Endothelial cell of umbilical vein (primary cell): Measurements from ENCODE around the gene KIFC1. TPM values are rescaled to one million over a fixed set of nuclear protein-coding genes. Genes with fewer than 3 reads are reported as not detected.

Experiments
- BruUV-seq: library from RNA; stranded (reverse); fragments of 400-500 nt; replicated peaks from 2 replicates; lab custom pipeline; 2021; lab: Mats Ljungman, UMichigan
- CTCF ChIA-PET: fragments of 300-600, 350-600 bp; sonication (Branson Sonifier 250); formaldehyde crosslinking; loops from one replicate; lab custom pipeline; 2021; ENCODE audit warnings: antibody characterized with exemption, inconsistent platforms; lab: Charles Lee
- POLR2A ChIA-PET: fragments of 300-600, 350-600 bp; sonication (Branson Sonifier 250); formaldehyde crosslinking; loops from one replicate; lab custom pipeline; 2021; ENCODE audit warnings: antibody characterized with exemption, inconsistent platforms; lab: Charles Lee
- DNase-seq: peaks from one replicate; pipeline ENCODE4 v3.0.0-alpha.2; 2011; ENCODE audit warnings: low read depth, low spot score
- FAIRE-seq: peaks from 2 replicates; lab custom pipeline; 2011; peaks lifted over from hg19 to GRCh38; lab: Jason Lieb, UNC
- H2AFZ ChIP-seq: 2 replicates; pipeline ENCODE4 v1.6.0; 2012; ENCODE audit warnings: low read depth, low read length, control low read depth, inconsistent platforms
- H3K27ac ChIP-seq: 2 replicates; pipeline ENCODE4 v1.5.1; 2011; ENCODE audit warnings: low read depth, mild to moderate bottlenecking, control low read depth, low read length, moderate library complexity; ENCODE audit not compliant: insufficient read depth
- H3K27me3 ChIP-seq, 2 experiments: 2 replicates each; pipeline versions ENCODE4 v1.6.0 to v1.6.1; 2011; ENCODE audit warnings: low read length in 2 of 2, mixed read lengths in 1 of 2; ENCODE audit not compliant: control insufficient read depth in 2 of 2, insufficient read depth in 2 of 2
- H3K36me3 ChIP-seq, 2 experiments: 2 replicates in 1 of 2; 3 replicates in 1 of 2; pipeline ENCODE4 v1.5.1; 2011; ENCODE audit warnings: low read length in 2 of 2, mild to moderate bottlenecking in 1 of 2, moderate library complexity in 1 of 2; ENCODE audit not compliant: control insufficient read depth in 2 of 2, insufficient read depth in 2 of 2; ENCODE audit errors: extremely low read depth in 1 of 2
- H3K4me1 ChIP-seq: 3 replicates; pipeline ENCODE4 v1.5.1; 2011; ENCODE audit warnings: mild to moderate bottlenecking, low read length; ENCODE audit not compliant: control insufficient read depth, insufficient read depth; ENCODE audit errors: extremely low read depth
- H3K4me2 ChIP-seq: 2 replicates; pipeline ENCODE4 v1.6.1; 2011; ENCODE audit warnings: low read length, control low read depth, mixed read lengths; ENCODE audit not compliant: insufficient read depth
- H3K4me3 ChIP-seq, 3 experiments: fragments of 200-600 bp in 1 of 3; sonication (generic), shearing (Covaris generic) in 1 of 3; replicated peaks in 1 of 3; 2 replicates each; pipeline ENCODE4 v1.5.1; 2011 to 2016; ENCODE audit warnings: control low read depth in 3 of 3, low read length in 3 of 3, mild to moderate bottlenecking in 2 of 3, inconsistent platforms in 1 of 3, low read depth in 1 of 3, moderate library complexity in 1 of 3; ENCODE audit not compliant: insufficient read depth in 1 of 3
- H3K79me2 ChIP-seq: 2 replicates; pipeline ENCODE4 v1.6.0; 2012; ENCODE audit warnings: low read length, inconsistent platforms; ENCODE audit not compliant: control insufficient read depth, insufficient read depth
- H3K9ac ChIP-seq: replicated peaks from 2 replicates; pipeline ENCODE3; 2011; ENCODE audit warnings: low read length, control low read depth; ENCODE audit not compliant: insufficient read depth; ENCODE audit errors: extremely low read depth
- H3K9me1 ChIP-seq: replicated peaks from 3 replicates; pipeline ENCODE4 v1.6.0; 2011; ENCODE audit warnings: mild to moderate bottlenecking, low read length; ENCODE audit not compliant: control insufficient read depth, insufficient read depth; ENCODE audit errors: extremely low read depth
- H3K9me3 ChIP-seq: replicated peaks from 2 replicates; pipeline ENCODE4 v1.5.1; 2012; ENCODE audit warnings: low read length, inconsistent platforms; ENCODE audit not compliant: control insufficient read depth, insufficient read depth
- H4K20me1 ChIP-seq: replicated peaks from 2 replicates; pipeline ENCODE3; 2011; ENCODE audit warnings: mild to moderate bottlenecking, low read length; ENCODE audit not compliant: control insufficient read depth, insufficient read depth; ENCODE audit errors: extremely low read depth
- CTCF ChIP-seq, 2 donors: IDR thresholded peaks; 1 replicate in 1 of 2; 2 replicates in 1 of 2; pipeline ENCODE4 v1.5.1; 2011; ENCODE audit warnings: low read length in 2 of 2, mild to moderate bottlenecking in 2 of 2, moderate library complexity in 2 of 2, control low read depth in 1 of 2, inconsistent platforms in 1 of 2, low read depth in 1 of 2; ENCODE audit not compliant: insufficient read depth in 1 of 2; ENCODE audit errors: extremely low read depth in 1 of 2
- EZH2 ChIP-seq: IDR thresholded peaks from 2 replicates; pipeline ENCODE4 v1.6.1; 2012; ENCODE audit warnings: borderline replicate concordance, low read depth, mild to moderate bottlenecking, moderate library complexity, low read length, inconsistent platforms; ENCODE audit not compliant: severe bottlenecking
- FOS ChIP-seq: IDR thresholded peaks from 2 replicates; pipeline ENCODE4 v1.6.1; 2011; ENCODE audit warnings: mild to moderate bottlenecking, low read length, moderate library complexity, borderline replicate concordance; ENCODE audit not compliant: insufficient read depth
- GATA2 ChIP-seq: IDR thresholded peaks from 2 replicates; pipeline ENCODE4 v1.7.0; 2011; ENCODE audit warnings: low read depth, mild to moderate bottlenecking, moderate library complexity, mixed read lengths, low read length; ENCODE audit not compliant: insufficient read length, insufficient read depth
- JUN ChIP-seq: IDR thresholded peaks from 2 replicates; pipeline ENCODE4 v1.6.1; 2011; ENCODE audit warnings: borderline replicate concordance, low read depth; ENCODE audit not compliant: insufficient read length, insufficient read depth
- MAX ChIP-seq: IDR thresholded peaks from 2 replicates; pipeline ENCODE4 v1.6.1; 2011; ENCODE audit not compliant: insufficient read depth, insufficient read length
- MYC ChIP-seq: IDR thresholded peaks from one replicate; pipeline ENCODE4 v1.6.1; 2011; ENCODE audit warnings: mild to moderate bottlenecking, low read depth, low read length
- POLR2A ChIP-seq: IDR thresholded peaks from 2 replicates; pipeline ENCODE4 v1.6.1; 2012; ENCODE audit warnings: low read depth, mild to moderate bottlenecking, control low read depth, low read length
- POLR2AphosphoS5 ChIP-seq: IDR thresholded peaks from 2 replicates; pipeline ENCODE4 v1.6.1; 2012; ENCODE audit warnings: low read depth, mild to moderate bottlenecking, control low read depth, low read length, moderate library complexity; ENCODE audit not compliant: insufficient read depth
- dilution Hi-C: fragments of 300-500 bp; cut with MboI; formaldehyde crosslinking; loops from one replicate; pipeline ENCODE4 v1.15.0; 2019; ENCODE audit warnings: low sequenced_read_pairs; ENCODE audit not compliant: extremely low pct_ligation_motif_present
- intact Hi-C: fragments of 100-400 bp; cut with micrococcal nuclease; formaldehyde crosslinking; loops from one replicate; pipeline ENCODE4 v1.10.0; 2022
- polyA plus RNA-seq, 4 experiments: library from polyadenylated mRNA; depleted of rRNA in 3 of 4; stranded (reverse) in 3 of 4; unstranded in 1 of 4; fragments of >200 nt; gene quantifications; 2 replicates each; pipeline versions ENCODE4 v1.2.1 to v1.2.3, GENCODE V29; 2011 to 2012; ENCODE audit warnings: missing spikeins in 1 of 4
- total RNA-seq: library from RNA; stranded (reverse); gene quantifications from 2 replicates; pipeline ENCODE4 v1.2.3, GENCODE V29; 2021

KIFC1 gene
- total and polyA plus RNA-seq, 2 donors (not counting 3 experiments of a cell fraction or from before 2014, with no cell fraction given): 39.3 to 63.4 TPM

- Histone ChIP-seq H3K79me2 (peaks cover 55% of the 10 kb centered on the region), H3K9ac (peak overlapping the region; percentile 55), H3K9me3 (no peaks in the 10 kb centered on the region), H3K9me1 (no peaks in the 10 kb centered on the region), H4K20me1 (no peaks in the 10 kb centered on the region), H3K27ac (peak overlapping the region; percentile 46), H3K4me3 (peak overlapping the region; percentile 73 to 85 (median 84)), H3K36me3 (peaks cover 0 to 2% of the 10 kb centered on the region in 2 experiments), H3K27me3 (no peaks in the 10 kb centered on the region), H3K4me2 (peak overlapping the region; percentile 64), H2AFZ (peak overlapping the region; percentile 82), H3K4me1 (peaks cover 26% of the 10 kb centered on the region)
- ChIA-PET POLR2A (no interaction called here), CTCF (interaction anchor here (2.0 kb wide), 1 partner anchor 14 kb away, joined by 7 read pairs; no protein-coding TSS in a partner anchor)
- no peak for DNase-seq
- no peak for FAIRE-seq
- TF ChIP-seq CTCF (IDR thresholded peaks at IDR 0.05; ENCODE audit: extremely low read depth in 1 of 2, insufficient read depth in 1 of 2, low read depth in 1 of 2, low read length in 2 of 2): no peak
- no peak for TF ChIP-seq POLR2AphosphoS5
- no peak for TF ChIP-seq MAX
- no peak for TF ChIP-seq FOS
- no peak for TF ChIP-seq POLR2A
- TF ChIP-seq EZH2: no peak
- TF ChIP-seq GATA2: no peak
- TF ChIP-seq MYC: no peak
- no peak for TF ChIP-seq JUN
- dilution Hi-C loops: no loop called here
- no TSS peak for BruUV-seq
- intact Hi-C loops: loop anchor here (5.0 kb wide), 1 partner anchor 100 kb away; no protein-coding TSS in a partner anchor
Measured at GRCh38 chr6:33392595-33392948, 949 bp downstream of the KIFC1 start.
